Mesodermal cell (in vitro differentiated cells): Measurements from ENCODE around the gene IFNGR2.
A peak's percentile ranks its signal among the peaks of the same experiment; 100 is the strongest.
"Not testable (repeated sequence)": the region's sequence is repeated elsewhere in the genome, so short reads cannot be mapped to it uniquely, and the experiment has no call there.

Experiments
- H3K27ac ChIP-seq: 2 replicates; pipeline ENCODE4 v1.7.0; 2013; ENCODE audit warnings: mild to moderate bottlenecking, low read depth, low read length, moderate library complexity; ENCODE audit not compliant: severe bottlenecking
- H3K36me3 ChIP-seq: 2 replicates; pipeline ENCODE4 v1.7.1; 2013; ENCODE audit warnings: mild to moderate bottlenecking, low read length, moderate library complexity; ENCODE audit not compliant: control insufficient read depth, insufficient read depth
- H3K4me1 ChIP-seq: one replicate; pipeline ENCODE4 v1.7.1; 2013; ENCODE audit warnings: mild to moderate bottlenecking, low read length; ENCODE audit not compliant: insufficient read depth, control insufficient read depth, poor library complexity, severe bottlenecking
- H3K4me3 ChIP-seq: 2 replicates; pipeline ENCODE4 v1.7.0; 2013; ENCODE audit warnings: low read length, control low read depth, mild to moderate bottlenecking; ENCODE audit not compliant: insufficient read depth, poor library complexity, severe bottlenecking; ENCODE audit errors: extremely low read depth
- H3K9me3 ChIP-seq: 2 replicates; pipeline ENCODE4 v1.7.1; 2013; ENCODE audit warnings: mild to moderate bottlenecking, low read length, moderate library complexity; ENCODE audit not compliant: control insufficient read depth
- WGBS, 2 experiments: methylation state at CpG; one replicate each; pipeline ENCODE4 v1.1.5; 2013; ENCODE audit warnings: missing lambda C conversion rate in 2 of 2; ENCODE audit not compliant: insufficient coverage in 2 of 2; 5-methylcytosine and 5-hydroxymethylcytosine counted together

IFNGR2 gene

DNA sequence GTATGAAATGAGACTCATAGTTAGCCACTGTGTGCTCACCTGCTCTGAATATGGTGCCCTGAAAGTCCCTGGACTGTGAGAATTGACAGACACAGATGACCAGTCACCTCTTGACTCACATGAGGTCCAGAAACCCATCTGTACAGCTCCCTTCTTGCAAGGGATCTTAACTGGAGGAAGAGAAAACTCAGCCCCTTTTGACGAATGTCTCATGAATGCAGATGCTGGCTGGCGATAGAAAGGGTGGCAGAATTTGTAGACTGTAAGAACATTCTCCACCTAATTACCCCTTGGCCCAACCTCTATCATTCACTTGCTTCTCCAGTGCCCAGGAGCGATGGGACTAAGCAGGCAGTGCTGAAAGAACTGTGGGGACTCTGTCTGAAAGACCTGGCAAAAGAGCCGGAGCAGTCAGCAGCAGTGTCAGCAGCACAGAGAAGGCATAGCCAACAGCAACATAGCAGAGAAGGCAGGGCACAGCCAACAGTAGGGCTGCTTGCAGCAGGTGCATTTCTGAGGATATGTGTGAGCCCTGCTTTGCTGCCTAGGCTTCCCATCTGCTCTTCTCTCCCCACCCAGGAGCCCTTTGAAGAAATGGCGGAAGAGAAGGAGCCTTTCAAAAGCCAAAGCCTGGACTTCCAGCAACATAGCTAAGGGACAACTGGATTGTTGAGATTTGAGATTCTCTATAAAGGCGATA, 25.8 kb upstream of the IFNGR2 start:
- Histone ChIP-seq H3K4me3 (no peak overlapping the region), H3K4me1 (peaks cover 16% of the 10 kb centered on the region), H3K27ac (no peak overlapping the region), H3K36me3 (no peaks in the 10 kb centered on the region), H3K9me3 (no peaks in the 10 kb centered on the region)
- WGBS, 2 experiments, result 88 to 95% methylated on average over 3 of the region's 6 CpGs

DNA sequence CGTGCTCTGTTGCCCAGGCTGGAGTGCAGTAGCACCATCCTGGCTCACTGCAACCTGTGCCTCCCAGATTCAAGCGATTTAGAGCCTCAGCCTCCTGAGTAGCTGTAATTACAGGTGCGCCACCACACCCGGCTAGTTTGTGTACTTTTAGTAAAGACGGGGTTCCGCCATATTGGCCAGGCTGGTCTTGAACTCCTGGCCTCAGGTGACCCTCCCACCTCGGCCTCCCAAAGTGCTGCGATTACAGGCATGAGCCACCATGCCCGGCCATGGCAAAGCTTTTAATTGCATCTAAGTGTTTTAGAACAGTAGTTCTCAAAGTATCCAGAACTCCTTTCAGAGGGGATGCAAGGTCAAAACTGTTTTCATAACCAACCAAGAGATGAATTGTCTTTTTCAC, 25.1 kb upstream of the IFNGR2 start:
- 89 to 97% methylated on average over 8 of the region's 9 CpGs for WGBS, 2 experiments
- Histone ChIP-seq H3K9me3 (no peaks in the 10 kb centered on the region), H3K27ac (no peak overlapping the region), H3K4me3 (no peak overlapping the region), H3K4me1 (peaks cover 23% of the 10 kb centered on the region), H3K36me3 (no peaks in the 10 kb centered on the region)

DNA sequence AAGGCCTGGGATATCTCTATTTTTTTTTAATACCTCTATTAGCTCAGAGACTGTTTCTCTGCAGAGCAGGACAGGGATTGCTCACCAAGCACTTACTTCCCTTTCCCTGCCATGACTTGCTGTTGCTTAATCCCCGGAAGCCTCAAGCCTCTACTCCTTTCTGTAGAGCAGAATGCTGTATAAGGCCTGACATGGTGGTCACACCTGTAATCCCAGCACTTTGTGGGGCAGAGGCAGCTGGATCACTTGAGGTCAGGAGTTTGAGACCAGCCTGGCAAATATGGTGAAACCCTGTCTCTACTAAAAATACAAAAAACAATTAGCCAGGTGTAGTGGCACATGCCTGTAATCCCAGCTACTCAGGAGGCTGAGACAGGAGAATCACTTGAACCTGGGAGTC, 23.3 kb upstream of the IFNGR2 start:
- not testable (repeated sequence) for H3K4me3 ChIP-seq, H3K36me3 ChIP-seq, H3K9me3 ChIP-seq
- Histone ChIP-seq H3K4me1 (peaks cover 26% of the 10 kb centered on the region), H3K27ac (peak overlapping the region; percentile 82)
- 67% methylated on average over 1 of the region's 1 CpG; no CpG with 5 or more reads in 1 of the 2 experiments for WGBS, 2 experiments

DNA sequence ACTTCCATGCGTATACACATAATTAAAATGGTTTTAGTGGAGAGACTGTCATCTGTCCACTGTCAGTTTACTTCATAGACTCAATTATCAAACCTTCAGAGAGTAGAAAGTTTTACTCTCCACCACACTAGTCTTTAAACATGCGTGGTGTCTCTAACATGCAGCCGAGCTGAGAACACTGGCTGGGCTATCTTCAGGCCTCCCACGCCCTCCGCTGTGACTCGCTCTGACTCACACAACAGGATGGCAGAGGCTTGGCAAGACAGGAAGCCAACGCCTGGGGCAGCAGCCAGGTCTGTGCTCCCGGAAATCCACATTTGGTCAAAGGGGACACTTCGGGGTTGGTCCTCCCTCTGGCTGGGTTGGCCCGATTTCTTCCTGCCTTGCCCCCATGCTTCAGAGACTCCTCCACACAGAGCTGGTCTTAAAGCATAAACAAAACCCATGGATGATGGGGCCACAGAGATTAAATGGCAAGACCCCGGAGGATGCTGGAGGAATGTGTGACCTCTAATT, 22.7 kb upstream of the IFNGR2 start:
- WGBS, 2 experiments, result 46 to 47% methylated on average over 6 to 8 of the region's 11 CpGs
- Histone ChIP-seq H3K4me1 (peaks cover 26% of the 10 kb centered on the region), H3K27ac (peak overlapping the region; percentile 82), H3K4me3 (no peak overlapping the region), H3K36me3 (no peaks in the 10 kb centered on the region), H3K9me3 (no peaks in the 10 kb centered on the region)

DNA sequence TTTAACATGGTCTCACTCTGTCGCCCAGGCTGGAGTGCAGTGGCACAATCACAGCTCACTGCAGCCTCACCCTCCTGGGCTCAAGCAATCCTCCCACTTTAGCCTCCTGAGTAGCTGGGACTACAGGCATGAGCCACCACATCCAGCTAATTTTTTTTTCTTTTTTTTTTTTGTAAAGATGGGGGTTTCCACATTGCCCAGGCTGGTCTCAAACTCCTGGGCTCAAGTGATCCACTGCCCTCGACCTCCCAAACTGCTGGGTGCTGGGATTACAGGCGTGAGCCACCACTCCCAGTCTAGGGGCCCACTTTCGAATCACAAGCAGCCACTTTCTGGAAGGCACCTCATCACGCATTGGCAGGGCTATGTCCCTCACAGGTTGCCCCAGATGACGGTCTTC, 21.8 kb upstream of the IFNGR2 start:
- H3K36me3 ChIP-seq, H3K4me3 ChIP-seq, H3K27ac ChIP-seq, H3K9me3 ChIP-seq: not testable (repeated sequence)
- 93 to 94% methylated on average over 6 of the region's 6 CpGs for WGBS, 2 experiments
- peaks cover 26% of the 10 kb centered on the region for H3K4me1 ChIP-seq

DNA sequence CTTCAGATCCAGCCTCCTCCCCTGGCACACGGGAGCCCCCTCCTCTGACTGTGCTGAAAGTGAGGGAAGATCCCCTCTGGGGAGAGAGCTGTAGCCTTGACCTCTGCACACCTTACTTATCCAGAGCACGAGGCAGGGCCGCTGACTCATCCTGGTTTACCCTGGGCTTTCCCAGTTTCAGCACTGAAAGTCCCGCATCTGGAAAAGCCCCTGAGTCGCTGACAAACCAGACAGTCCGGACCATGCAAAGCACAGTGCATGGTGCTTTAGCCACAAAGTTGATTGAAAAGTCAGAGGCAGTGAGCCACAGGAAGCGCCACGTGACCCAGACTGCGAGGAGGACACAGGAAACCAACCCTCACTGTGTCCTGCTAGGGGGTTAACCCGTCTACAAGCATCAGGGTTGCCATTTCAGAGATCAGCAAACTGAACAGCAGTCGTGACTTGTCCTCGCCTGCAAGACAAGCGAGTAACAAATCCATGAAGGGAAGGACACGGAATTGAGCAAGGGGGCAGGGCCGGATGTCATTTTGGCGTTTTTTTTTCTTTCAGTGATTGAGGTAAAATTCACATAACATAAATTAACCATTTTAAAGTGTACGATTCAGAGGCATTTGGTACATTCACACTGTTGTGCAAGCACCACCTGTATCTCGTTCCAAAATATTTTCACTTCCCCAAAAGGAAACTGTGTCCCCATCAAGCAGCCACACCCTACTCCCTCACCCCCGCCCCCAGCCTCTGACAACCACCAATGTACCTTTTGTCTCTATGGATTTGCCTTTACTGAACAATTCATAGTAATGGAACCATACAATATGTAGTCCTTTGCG, 19.9 kb upstream of the IFNGR2 start:
- WGBS, 2 experiments, result 73 to 79% methylated on average over 16 of the region's 20 CpGs
- Histone ChIP-seq H3K4me3 (no peak overlapping the region), H3K27ac (peak overlapping the region; percentile 71), H3K4me1 (peaks cover 26% of the 10 kb centered on the region), H3K9me3 (no peaks in the 10 kb centered on the region), H3K36me3 (no peaks in the 10 kb centered on the region)

DNA sequence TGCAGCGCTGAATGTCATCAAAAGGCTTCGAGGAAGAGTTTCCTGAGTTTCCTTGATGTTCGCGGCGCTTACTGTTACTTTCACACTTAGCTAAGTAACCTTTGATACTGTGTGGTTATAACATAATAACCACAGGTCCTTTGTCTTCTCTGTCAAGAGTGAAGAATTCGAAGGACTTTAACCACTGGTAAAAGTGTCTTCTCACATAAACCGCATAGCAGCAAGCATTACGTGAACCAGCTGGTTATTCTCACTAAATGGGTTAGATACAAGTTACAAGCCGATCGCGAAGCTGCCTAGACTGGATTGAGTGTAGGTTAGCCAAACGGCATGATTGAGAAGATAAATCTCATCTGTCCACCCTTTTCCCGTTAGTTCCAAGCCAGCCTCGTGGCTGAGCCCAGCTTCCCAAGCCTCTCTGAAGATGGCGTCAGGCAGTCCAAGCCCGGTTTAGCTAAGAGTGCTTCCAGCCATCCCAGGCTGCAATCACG, 18.3 kb upstream of the IFNGR2 start:
- 92 to 95% methylated on average over 12 to 14 of the region's 17 CpGs for WGBS, 2 experiments
- H3K9me3 ChIP-seq, result no peaks in the 10 kb centered on the region
- peaks cover 19% of the 10 kb centered on the region for H3K4me1 ChIP-seq
- no peak overlapping the region for H3K4me3 ChIP-seq
- no peaks in the 10 kb centered on the region for H3K36me3 ChIP-seq
- no peak overlapping the region for H3K27ac ChIP-seq

DNA sequence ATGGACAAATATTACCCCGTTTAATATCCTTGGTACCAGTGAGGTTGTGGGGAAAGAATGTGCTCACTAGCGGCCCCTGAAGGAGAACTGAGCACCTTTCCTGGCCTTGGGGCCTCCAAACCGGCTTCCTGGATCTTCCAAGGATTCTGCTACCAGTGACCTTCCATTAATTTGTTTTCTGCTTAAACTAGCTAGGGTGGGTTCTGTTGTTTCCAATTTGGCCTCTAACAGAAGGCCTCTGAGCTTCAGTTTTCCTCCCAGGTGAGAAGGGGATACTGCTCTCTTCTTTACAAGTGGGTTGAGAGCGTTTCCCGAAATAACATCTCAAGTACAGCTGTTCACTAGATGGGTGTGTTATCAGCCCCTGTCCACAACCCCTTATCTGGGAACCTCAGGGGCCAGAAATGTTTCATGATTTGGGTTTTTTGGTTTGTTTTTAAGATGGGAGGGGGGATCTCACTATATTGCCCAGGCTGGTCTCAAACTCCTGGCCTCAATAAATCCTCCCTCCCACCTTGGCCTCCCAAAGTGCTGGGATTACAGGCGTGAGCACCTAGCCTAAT, 16.9 kb upstream of the IFNGR2 start:
- H3K27ac ChIP-seq, result no peak overlapping the region
- H3K4me1 ChIP-seq, result peaks cover 10% of the 10 kb centered on the region
- no peaks in the 10 kb centered on the region for H3K36me3 ChIP-seq
- WGBS, 2 experiments, result 78 to 83% methylated on average over 2 to 4 of the region's 6 CpGs
- no peaks in the 10 kb centered on the region for H3K9me3 ChIP-seq
- no peak overlapping the region for H3K4me3 ChIP-seq

DNA sequence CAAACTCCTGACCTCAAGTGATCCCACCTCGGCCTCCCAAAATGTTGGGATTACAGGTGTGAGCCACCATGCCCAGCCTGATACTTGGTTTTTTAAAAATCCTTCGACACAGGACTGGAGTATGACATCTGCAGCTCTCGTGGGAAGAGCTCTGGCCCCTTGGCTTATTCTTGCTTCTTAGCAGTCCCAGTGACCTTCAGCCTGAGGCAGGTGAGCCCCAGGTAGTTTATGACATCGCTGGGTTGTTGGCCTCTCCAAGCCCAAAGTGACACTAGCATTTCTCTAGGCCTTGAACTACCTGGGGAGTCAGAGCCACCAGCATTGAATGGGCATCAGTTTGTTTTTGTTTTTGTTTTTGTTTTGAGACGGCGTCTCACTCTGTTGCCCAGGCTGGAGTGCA, 15.9 kb upstream of the IFNGR2 start:
- WGBS, 2 experiments, result 91 to 94% methylated on average over 5 to 6 of the region's 6 CpGs
- no peaks in the 10 kb centered on the region for H3K36me3 ChIP-seq
- H3K4me1 ChIP-seq, result peaks cover 10% of the 10 kb centered on the region
- no peaks in the 10 kb centered on the region for H3K9me3 ChIP-seq
- H3K27ac ChIP-seq, result no peak overlapping the region
- H3K4me3 ChIP-seq, result no peak overlapping the region

DNA sequence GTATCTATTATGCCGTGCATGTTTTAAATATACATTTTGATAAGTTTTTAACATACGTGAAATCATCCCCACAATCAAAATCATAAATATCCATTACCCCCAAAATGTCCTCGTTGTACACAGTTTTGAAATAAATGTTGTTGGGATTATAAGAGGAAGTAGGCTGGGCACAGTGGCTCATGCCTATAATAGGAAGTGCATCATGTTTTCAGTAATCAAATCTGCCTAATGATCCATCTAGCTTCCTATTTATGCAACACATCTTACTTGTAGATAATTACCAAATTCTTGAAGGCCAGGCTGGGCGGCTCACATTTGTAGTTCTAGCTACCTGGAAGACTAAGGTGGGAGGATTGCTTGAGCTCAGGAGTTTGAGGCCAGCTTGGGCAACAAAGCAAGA, 15.0 kb upstream of the IFNGR2 start:
- Histone ChIP-seq H3K36me3 (no peaks in the 10 kb centered on the region), H3K4me3 (no peak overlapping the region), H3K9me3 (no peaks in the 10 kb centered on the region), H3K27ac (no peak overlapping the region), H3K4me1 (peaks cover 2% of the 10 kb centered on the region)
- 100% methylated on average over 1 of the region's 4 CpGs; no CpG with 5 or more reads in 1 of the 2 experiments for WGBS, 2 experiments
